Gastroesophageal sphincter (tissue), 3 donors: ENCODE results near the gene SRP68.

Experiments
- POLR2A ChIP-seq, 2 donors: fragments of 450-650 bp; IDR thresholded peaks; one replicate each; pipeline ENCODE4 v1.6.1; 2017; ENCODE audit warnings: antibody characterized with exemption in 2 of 2, mild to moderate bottlenecking in 2 of 2, moderate library complexity in 1 of 2
- TF ChIP-seq, protein P1 (sequence below), 4 experiments: fragments of 200-600 bp in 2 of 4; fragments of 450-650 bp in 2 of 4; sonication (generic) in 1 of 4; IDR thresholded peaks; one replicate each; pipeline ENCODE4 v1.5.1; 2017 to 2019; ENCODE audit warnings: antibody characterized with exemption in 4 of 4, mild to moderate bottlenecking in 2 of 4, moderate library complexity in 2 of 4

GRCh38 chr17:76025294-76025693 lies 47.0 kb downstream of the SRP68 start:
- TF ChIP-seq, protein P1, sequence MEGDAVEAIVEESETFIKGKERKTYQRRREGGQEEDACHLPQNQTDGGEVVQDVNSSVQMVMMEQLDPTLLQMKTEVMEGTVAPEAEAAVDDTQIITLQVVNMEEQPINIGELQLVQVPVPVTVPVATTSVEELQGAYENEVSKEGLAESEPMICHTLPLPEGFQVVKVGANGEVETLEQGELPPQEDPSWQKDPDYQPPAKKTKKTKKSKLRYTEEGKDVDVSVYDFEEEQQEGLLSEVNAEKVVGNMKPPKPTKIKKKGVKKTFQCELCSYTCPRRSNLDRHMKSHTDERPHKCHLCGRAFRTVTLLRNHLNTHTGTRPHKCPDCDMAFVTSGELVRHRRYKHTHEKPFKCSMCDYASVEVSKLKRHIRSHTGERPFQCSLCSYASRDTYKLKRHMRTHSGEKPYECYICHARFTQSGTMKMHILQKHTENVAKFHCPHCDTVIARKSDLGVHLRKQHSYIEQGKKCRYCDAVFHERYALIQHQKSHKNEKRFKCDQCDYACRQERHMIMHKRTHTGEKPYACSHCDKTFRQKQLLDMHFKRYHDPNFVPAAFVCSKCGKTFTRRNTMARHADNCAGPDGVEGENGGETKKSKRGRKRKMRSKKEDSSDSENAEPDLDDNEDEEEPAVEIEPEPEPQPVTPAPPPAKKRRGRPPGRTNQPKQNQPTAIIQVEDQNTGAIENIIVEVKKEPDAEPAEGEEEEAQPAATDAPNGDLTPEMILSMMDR (IDR thresholded peaks at IDR 0.05): no peak
- no peak for TF ChIP-seq POLR2A (IDR thresholded peaks at IDR 0.05)
